GM12878 (cell line): Measurements from ENCODE around the gene MS4A6E. TPM values are rescaled to one million over a fixed set of nuclear protein-coding genes. Genes with fewer than 3 reads are reported as not detected.

Source experiments
- ATAC-seq: fragments of 200-7000 bp; cut with Tn5 transposase; 3 replicates; pipeline ENCODE4 v1.9.1; 2020; ENCODE audit warnings: mild to moderate bottlenecking, moderate library complexity
- BruUV-seq: library from RNA; stranded (reverse); fragments of 400-500 nt; replicated peaks from 2 replicates; lab custom pipeline; 2021; lab: Mats Ljungman, UMichigan
- CTCF ChIA-PET: fragments of 300-600 bp; sonication (Branson Sonifier 250); formaldehyde crosslinking; extraction: SDS; loops from one replicate; lab custom pipeline; 2021; ENCODE audit warnings: inconsistent platforms; lab: Yijun Ruan, JAX
- POLR2A ChIA-PET: fragments of 350-600 bp; formaldehyde crosslinking; extraction: SDS; loops from one replicate; lab custom pipeline; 2021; ENCODE audit warnings: inconsistent platforms; lab: Charles Lee
- RAD21 ChIA-PET: fragments of 300-600 bp; sonication (Branson Sonifier 250); formaldehyde crosslinking; loops from one replicate; lab custom pipeline; 2023; ENCODE audit warnings: antibody characterized with exemption; ENCODE audit not compliant: unreplicated experiment; lab: Charles Lee
- SMC1A ChIA-PET: fragments of 300-600 bp; sonication (Branson Sonifier 250); formaldehyde crosslinking; loops from one replicate; lab custom pipeline; 2023; ENCODE audit not compliant: unreplicated experiment, uncharacterized antibody; lab: Charles Lee
- DNase-seq: peaks from one replicate; pipeline ENCODE4 v3.0.0-alpha.2; 2011; ENCODE audit warnings: low read depth, low spot score
- FAIRE-seq: peaks from 3 replicates; lab custom pipeline; 2011; peaks lifted over from hg19 to GRCh38; lab: Jason Lieb, UNC
- H2AFZ ChIP-seq: 2 replicates; pipeline ENCODE4 v1.6.0; 2011; ENCODE audit warnings: low read depth, low read length, control low read depth; ENCODE audit not compliant: control insufficient read depth
- H3K27ac ChIP-seq: 2 replicates; pipeline ENCODE4 v1.5.1; 2011; ENCODE audit warnings: control low read depth; ENCODE audit not compliant: control insufficient read depth, insufficient read depth
- H3K27me3 ChIP-seq, 2 experiments: replicated peaks in 1 of 2; 2 replicates each; pipeline versions ENCODE4 v1.6.0 to v1.6.1; 2011; ENCODE audit warnings: low read length in 1 of 2; ENCODE audit not compliant: control insufficient read depth in 2 of 2, insufficient read depth in 2 of 2
- H3K36me3 ChIP-seq, 2 experiments: 2 replicates each; pipeline ENCODE4 v1.5.1; 2011; ENCODE audit warnings: low read length in 1 of 2; ENCODE audit not compliant: control insufficient read depth in 2 of 2, insufficient read depth in 2 of 2
- H3K4me1 ChIP-seq: 2 replicates; pipeline ENCODE4 v1.6.1; 2011; ENCODE audit warnings: mild to moderate bottlenecking, low read length, moderate library complexity, mixed read lengths; ENCODE audit not compliant: control insufficient read depth, insufficient read depth
- H3K4me2 ChIP-seq: 2 replicates; pipeline ENCODE4 v1.6.0; 2011; ENCODE audit warnings: control low read depth; ENCODE audit not compliant: control insufficient read depth, insufficient read depth
- H3K4me3 ChIP-seq: fragments of 200-600 bp; sonication (generic); 2 replicates; pipeline ENCODE4 v1.5.1; 2016
- H3K79me2 ChIP-seq: 2 replicates; pipeline ENCODE4 v1.6.0; 2011; ENCODE audit warnings: low read length; ENCODE audit not compliant: control insufficient read depth, insufficient read depth
- H3K9ac ChIP-seq: 2 replicates; pipeline ENCODE4 v1.8.0; 2011; ENCODE audit warnings: low read length, control low read depth, mixed read lengths; ENCODE audit not compliant: control insufficient read depth, insufficient read depth
- H3K9me3 ChIP-seq: replicated peaks from 3 replicates; pipeline ENCODE4 v1.5.1; 2011; ENCODE audit warnings: mild to moderate bottlenecking, low read length; ENCODE audit not compliant: control insufficient read depth, insufficient read depth
- H4K20me1 ChIP-seq: 2 replicates; pipeline ENCODE4 v1.6.0; 2011; ENCODE audit not compliant: control insufficient read depth, insufficient read depth
- ATF7 ChIP-seq: fragments of 450-650 bp; IDR thresholded peaks from 2 replicates; pipeline ENCODE4 v1.6.1; 2016; ENCODE audit warnings: low read depth, mild to moderate bottlenecking
- CREB1 ChIP-seq: IDR thresholded peaks from 2 replicates; pipeline ENCODE4 v1.6.1; 2012; ENCODE audit warnings: low read depth, mild to moderate bottlenecking, inconsistent platforms
- GABPA ChIP-seq: IDR thresholded peaks from 2 replicates; pipeline ENCODE4 v1.6.1; 2014; ENCODE audit warnings: antibody characterized with exemption, low read depth, mild to moderate bottlenecking, inconsistent platforms
- HDAC6 ChIP-seq: fragments of 200-600 bp; sonication (generic); IDR thresholded peaks from one replicate; pipeline ENCODE4 v1.8.0; 2017; ENCODE audit warnings: antibody characterized with exemption; ENCODE audit not compliant: unreplicated experiment
- MYB ChIP-seq: fragments of 150-350 bp; IDR thresholded peaks from 2 replicates; pipeline ENCODE4 v1.6.1; 2014; ENCODE audit warnings: mild to moderate bottlenecking, low read depth, low read length, borderline replicate concordance
- NBN ChIP-seq: fragments of 450-650 bp; IDR thresholded peaks from 2 replicates; pipeline ENCODE4 v1.6.1; 2016
- NFYA ChIP-seq: IDR thresholded peaks from 2 replicates; pipeline ENCODE4 v1.6.1; 2011; ENCODE audit warnings: low read depth, mild to moderate bottlenecking, low read length, improper control_type of control experiment, borderline replicate concordance
- NFYB ChIP-seq: IDR thresholded peaks from 2 replicates; pipeline ENCODE4 v1.6.1; 2011; ENCODE audit warnings: low read depth, mild to moderate bottlenecking, low read length, improper control_type of control experiment, moderate library complexity; ENCODE audit not compliant: insufficient read depth
- PAX5 ChIP-seq: IDR thresholded peaks from 2 replicates; pipeline ENCODE4 v1.6.1; 2011; ENCODE audit warnings: low read depth, low read length, borderline replicate concordance
- PML ChIP-seq: IDR thresholded peaks from 2 replicates; pipeline ENCODE4 v1.6.1; 2012; ENCODE audit warnings: low read length, inconsistent platforms
- RB1 ChIP-seq: fragments of 450-650 bp; formaldehyde crosslinking; IDR thresholded peaks from 2 replicates; pipeline ENCODE4 v1.6.1; 2017; ENCODE audit warnings: mild to moderate bottlenecking, borderline replicate concordance
- RUNX3 ChIP-seq: IDR thresholded peaks from 2 replicates; pipeline ENCODE4 v1.6.1; 2012; ENCODE audit warnings: low read length, inconsistent platforms
- SIX5 ChIP-seq: IDR thresholded peaks from 2 replicates; pipeline ENCODE4 v1.6.1; 2011; ENCODE audit warnings: mild to moderate bottlenecking, low read depth, low read length, moderate library complexity; ENCODE audit not compliant: severe bottlenecking
- SMAD5 ChIP-seq: IDR thresholded peaks from 2 replicates; pipeline ENCODE4 v1.6.1; 2016; ENCODE audit warnings: antibody characterized with exemption, low read depth
- STAT1 ChIP-seq: fragments of 450-650 bp; conservative IDR thresholded peaks from 2 replicates; pipeline ENCODE4 v1.6.1; 2014; ENCODE audit warnings: antibody characterized with exemption, mild to moderate bottlenecking
- STAT3 ChIP-seq: IDR thresholded peaks from 2 replicates; pipeline ENCODE4 v1.6.1; 2011; ENCODE audit warnings: low read depth, low read length, improper control_type of control experiment
- ZBED1 ChIP-seq: IDR thresholded peaks from 2 replicates; pipeline ENCODE4 v1.6.1; 2016; ENCODE audit warnings: borderline replicate concordance
- WGBS: methylation state at CpG from one replicate; pipeline ENCODE4 v1.1.6; 2016; ENCODE audit warnings: low lambda C conversion rate; ENCODE audit not compliant: insufficient replicate concordance, insufficient coverage; ENCODE audit errors: missing lambda C conversion rate; 5-methylcytosine and 5-hydroxymethylcytosine counted together
- in situ Hi-C: fragments of 300-500 bp; cut with MboI; formaldehyde crosslinking; loops from 9 replicates; pipeline ENCODE4 v1.14.3; 2018; ENCODE audit warnings: mixed read lengths
- intact Hi-C: fragments of 100-400 bp; cut with micrococcal nuclease; formaldehyde crosslinking; loops from one replicate; pipeline ENCODE4 v1.14.2; 2022; ENCODE audit not compliant: unreplicated experiment
- polyA plus RNA-seq, 11 experiments: library from polyadenylated mRNA; depleted of rRNA in 4 of 11; unstranded in 6 of 11; stranded (reverse) in 5 of 11; fragments of >200 nt; fragmentation: Nextera tagmentation in 4 of 11; fragmentation: Illumina TruSeq in 1 of 11; extraction: Ambion mirVana in 4 of 11; extraction: Trizol in 1 of 11; gene quantifications; 1 replicate in 1 of 11; 2 replicates in 10 of 11; pipeline versions ENCODE4 v1.2.1 to v1.2.3, GENCODE V29; 2011 to 2016; ENCODE audit warnings: inconsistent platforms in 2 of 11, missing spikeins in 2 of 11, low read depth in 1 of 11
- total RNA-seq, 4 experiments: library from RNA; depleted of rRNA in 3 of 4; stranded (reverse); fragments of >200 nt in 3 of 4; fragmentation: Illumina TruSeq in 1 of 4; extraction: Trizol in 1 of 4; gene quantifications; 2 replicates each; pipeline versions ENCODE4 v1.2.1 to v1.2.3, GENCODE V29; 2013 to 2021
- TF ChIP-seq, protein P1 (sequence below): fragments of 450-650 bp; IDR thresholded peaks from 2 replicates; pipeline ENCODE4 v1.6.1; 2017; ENCODE audit warnings: mild to moderate bottlenecking, low read depth, inconsistent platforms; ENCODE audit not compliant: poor library complexity, severe bottlenecking
- TF ChIP-seq, protein P2 (sequence below): fragments of 450-650 bp; IDR thresholded peaks from 2 replicates; pipeline ENCODE4 v1.6.1; 2016; ENCODE audit warnings: mild to moderate bottlenecking, moderate library complexity, borderline replicate concordance

Gene MS4A6E
- total and polyA plus RNA-seq, 10 of the 15 experiments (the other 5 are each of a cell fraction or from before 2014, with no cell fraction given), result 0.14 to 0.86 (median 0.47) TPM; not detected in 5

DNA sequence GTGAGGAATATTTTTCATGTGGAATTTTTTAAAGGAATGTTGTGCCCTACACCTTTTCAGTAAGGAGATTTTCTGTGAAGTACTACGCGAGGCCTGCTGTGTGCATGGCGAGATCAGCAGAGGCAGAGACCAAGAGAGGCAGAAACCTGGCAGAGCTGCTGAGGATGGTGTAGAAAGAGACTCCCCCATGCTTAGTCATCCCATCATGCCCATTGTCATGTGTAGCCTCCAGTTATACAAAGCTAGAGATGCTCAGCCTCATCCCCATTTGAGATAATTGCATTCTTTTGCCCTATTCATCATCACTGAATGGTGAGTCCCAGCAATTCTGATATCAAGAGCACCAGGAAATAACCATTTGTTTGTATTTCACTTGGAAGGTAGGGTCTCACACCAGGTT, 48.3 kb downstream of the MS4A6E start:
- WGBS, result 100% methylated on average over 3 of the region's 3 CpGs
- DNase-seq (no peak), ATAC-seq (no peak), FAIRE-seq (no peak)
- peaks cover 2% of the 10 kb centered on the region; the same call in 2 of the 3 replicates for H3K9me3 ChIP-seq
- CTCF ChIA-PET, result no interaction called here
- peaks cover 4% of the 10 kb centered on the region for H3K79me2 ChIP-seq
- no peaks in the 10 kb centered on the region for H3K36me3 ChIP-seq
- no peak overlapping the region for H3K9ac ChIP-seq
- POLR2A ChIA-PET, result no interaction called here
- peaks cover 17% of the 10 kb centered on the region for H3K4me1 ChIP-seq
- H3K27ac ChIP-seq, result no peak overlapping the region
- in situ Hi-C loops, result no loop called here
- H4K20me1 ChIP-seq, result no peaks in the 10 kb centered on the region
- no TSS peak for BruUV-seq
- no peaks in the 10 kb centered on the region for H3K27me3 ChIP-seq
- SMC1A ChIA-PET, result no interaction called here
- H3K4me2 ChIP-seq, result no peak overlapping the region
- intact Hi-C loops, result no loop called here
- H2AFZ ChIP-seq, result no peak overlapping the region
- H3K4me3 ChIP-seq, result no peak overlapping the region
- RAD21 ChIA-PET, result no interaction called here
- TF ChIP-seq NFYB (no peak), GABPA (no peak), NBN (no peak), CREB1 (no peak), PAX5 (no peak), STAT1 (no peak), HDAC6 (no peak), RUNX3 (no peak), PML (no peak), SIX5 (no peak), ATF7 (no peak), NFYA (no peak), ZBED1 (no peak), RB1 (no peak), SMAD5 (no peak), MYB (no peak), STAT3 (no peak)
- TF ChIP-seq, protein P1, sequence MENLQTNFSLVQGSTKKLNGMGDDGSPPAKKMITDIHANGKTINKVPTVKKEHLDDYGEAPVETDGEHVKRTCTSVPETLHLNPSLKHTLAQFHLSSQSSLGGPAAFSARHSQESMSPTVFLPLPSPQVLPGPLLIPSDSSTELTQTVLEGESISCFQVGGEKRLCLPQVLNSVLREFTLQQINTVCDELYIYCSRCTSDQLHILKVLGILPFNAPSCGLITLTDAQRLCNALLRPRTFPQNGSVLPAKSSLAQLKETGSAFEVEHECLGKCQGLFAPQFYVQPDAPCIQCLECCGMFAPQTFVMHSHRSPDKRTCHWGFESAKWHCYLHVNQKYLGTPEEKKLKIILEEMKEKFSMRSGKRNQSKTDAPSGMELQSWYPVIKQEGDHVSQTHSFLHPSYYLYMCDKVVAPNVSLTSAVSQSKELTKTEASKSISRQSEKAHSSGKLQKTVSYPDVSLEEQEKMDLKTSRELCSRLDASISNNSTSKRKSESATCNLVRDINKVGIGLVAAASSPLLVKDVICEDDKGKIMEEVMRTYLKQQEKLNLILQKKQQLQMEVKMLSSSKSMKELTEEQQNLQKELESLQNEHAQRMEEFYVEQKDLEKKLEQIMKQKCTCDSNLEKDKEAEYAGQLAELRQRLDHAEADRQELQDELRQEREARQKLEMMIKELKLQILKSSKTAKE, result no peak
- TF ChIP-seq, protein P2, sequence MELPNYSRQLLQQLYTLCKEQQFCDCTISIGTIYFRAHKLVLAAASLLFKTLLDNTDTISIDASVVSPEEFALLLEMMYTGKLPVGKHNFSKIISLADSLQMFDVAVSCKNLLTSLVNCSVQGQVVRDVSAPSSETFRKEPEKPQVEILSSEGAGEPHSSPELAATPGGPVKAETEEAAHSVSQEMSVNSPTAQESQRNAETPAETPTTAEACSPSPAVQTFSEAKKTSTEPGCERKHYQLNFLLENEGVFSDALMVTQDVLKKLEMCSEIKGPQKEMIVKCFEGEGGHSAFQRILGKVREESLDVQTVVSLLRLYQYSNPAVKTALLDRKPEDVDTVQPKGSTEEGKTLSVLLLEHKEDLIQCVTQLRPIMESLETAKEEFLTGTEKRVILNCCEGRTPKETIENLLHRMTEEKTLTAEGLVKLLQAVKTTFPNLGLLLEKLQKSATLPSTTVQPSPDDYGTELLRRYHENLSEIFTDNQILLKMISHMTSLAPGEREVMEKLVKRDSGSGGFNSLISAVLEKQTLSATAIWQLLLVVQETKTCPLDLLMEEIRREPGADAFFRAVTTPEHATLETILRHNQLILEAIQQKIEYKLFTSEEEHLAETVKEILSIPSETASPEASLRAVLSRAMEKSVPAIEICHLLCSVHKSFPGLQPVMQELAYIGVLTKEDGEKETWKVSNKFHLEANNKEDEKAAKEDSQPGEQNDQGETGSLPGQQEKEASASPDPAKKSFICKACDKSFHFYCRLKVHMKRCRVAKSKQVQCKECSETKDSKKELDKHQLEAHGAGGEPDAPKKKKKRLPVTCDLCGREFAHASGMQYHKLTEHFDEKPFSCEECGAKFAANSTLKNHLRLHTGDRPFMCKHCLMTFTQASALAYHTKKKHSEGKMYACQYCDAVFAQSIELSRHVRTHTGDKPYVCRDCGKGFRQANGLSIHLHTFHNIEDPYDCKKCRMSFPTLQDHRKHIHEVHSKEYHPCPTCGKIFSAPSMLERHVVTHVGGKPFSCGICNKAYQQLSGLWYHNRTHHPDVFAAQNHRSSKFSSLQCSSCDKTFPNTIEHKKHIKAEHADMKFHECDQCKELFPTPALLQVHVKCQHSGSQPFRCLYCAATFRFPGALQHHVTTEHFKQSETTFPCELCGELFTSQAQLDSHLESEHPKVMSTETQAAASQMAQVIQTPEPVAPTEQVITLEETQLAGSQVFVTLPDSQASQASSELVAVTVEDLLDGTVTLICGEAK, result no peak
